GM21381 (cell line): ENCODE data around the gene ATXN2.
A peak's percentile ranks its signal among the peaks of the same experiment; 100 is the strongest.
"Not testable (repeated sequence)": the region's sequence is repeated elsewhere in the genome, so short reads cannot be mapped to it uniquely, and the experiment has no call there.

Experiments used
- ATAC-seq: cut with Tn5 transposase; IDR thresholded peaks from one replicate; pipeline ENCODE4 v1.9.1; 2021; ENCODE audit warnings: mild to moderate bottlenecking, moderate library complexity; ENCODE audit not compliant: unreplicated experiment

The ATXN2 gene

GRCh38 chr12:111602348-111602747 lies 3.2 kb upstream of the ATXN2 start:
- no peak for ATAC-seq

DNA sequence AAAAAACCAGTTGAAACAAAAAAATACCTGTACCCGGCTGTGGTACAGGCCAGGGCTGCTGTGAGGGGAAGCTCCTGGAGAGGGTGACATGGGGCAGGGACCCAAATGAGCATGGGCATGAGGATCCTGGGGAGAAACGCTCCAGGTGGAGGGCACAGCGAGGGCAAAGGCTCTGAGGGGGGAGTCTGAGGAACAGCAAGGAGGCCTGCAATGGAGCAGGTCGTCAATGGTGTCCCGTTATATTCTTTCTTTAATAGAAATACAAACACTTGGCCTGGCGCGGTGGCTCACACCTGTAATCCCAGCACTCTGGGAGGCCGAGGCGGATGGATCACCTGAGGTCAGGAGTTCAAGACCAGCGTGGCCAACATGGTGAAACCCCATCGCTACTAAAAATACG lies 1.9 kb upstream of the ATXN2 start:
- ATAC-seq = not testable (repeated sequence)

DNA sequence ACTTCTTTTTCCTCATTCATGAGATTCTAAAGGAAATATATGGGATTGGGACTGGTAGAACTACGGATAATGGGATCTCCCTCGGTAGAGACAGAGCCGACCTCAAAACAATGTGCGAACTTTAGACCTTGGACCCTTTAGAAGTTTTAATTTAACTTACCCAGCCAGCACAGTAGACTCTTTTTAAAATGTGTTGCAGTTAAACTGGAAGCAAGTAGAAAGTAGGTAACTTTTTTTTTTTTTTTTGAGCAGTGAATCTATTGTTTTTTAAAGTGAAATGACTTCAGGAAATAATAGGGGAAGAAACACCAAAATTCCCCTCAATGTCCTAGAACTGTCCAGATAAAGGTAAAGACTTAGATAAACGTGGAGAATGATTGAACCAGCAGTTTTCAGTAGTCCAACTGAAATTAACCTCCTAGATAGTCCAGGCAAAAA lies 1.1 kb upstream of the ATXN2 start:
- ATAC-seq = no peak

GRCh38 chr12:111599453-111600204 lies 514 bp upstream of the ATXN2 start:
- peak; percentile 69 for ATAC-seq

GRCh38 chr12:111597831-111598636 lies 1.1 kb downstream of the ATXN2 start:
- ATAC-seq = peak; percentile 11

- ATAC-seq = peak; percentile 3
Observed at GRCh38 chr12:111596985-111597830, 1.9 kb downstream of the ATXN2 start.

- not testable (repeated sequence) for ATAC-seq
Observed at GRCh38 chr12:111595341-111595835, 3.7 kb downstream of the ATXN2 start.

- not testable (repeated sequence) for ATAC-seq
Observed at GRCh38 chr12:111591399-111592010, 7.6 kb downstream of the ATXN2 start.

DNA sequence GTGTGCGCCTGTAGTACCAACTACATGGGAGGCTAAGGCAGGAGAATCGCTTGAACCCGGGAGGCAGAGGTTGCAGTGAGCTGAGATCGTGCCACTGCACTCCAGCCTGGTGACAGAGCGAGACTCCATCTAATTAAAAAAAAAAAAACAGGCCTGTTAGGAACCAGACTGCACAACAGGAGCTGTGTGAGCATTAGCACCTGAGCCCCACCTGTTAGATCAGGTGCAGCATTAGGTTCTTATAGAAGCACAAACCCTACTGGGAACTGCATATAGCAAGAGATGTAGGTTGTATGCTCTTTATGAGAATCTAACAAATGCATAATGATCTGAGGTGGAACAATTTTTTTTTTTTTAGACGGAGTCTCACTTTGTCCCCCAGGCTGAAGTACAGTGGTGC lies 8.6 kb downstream of the ATXN2 start:
- ATAC-seq = no peak

DNA sequence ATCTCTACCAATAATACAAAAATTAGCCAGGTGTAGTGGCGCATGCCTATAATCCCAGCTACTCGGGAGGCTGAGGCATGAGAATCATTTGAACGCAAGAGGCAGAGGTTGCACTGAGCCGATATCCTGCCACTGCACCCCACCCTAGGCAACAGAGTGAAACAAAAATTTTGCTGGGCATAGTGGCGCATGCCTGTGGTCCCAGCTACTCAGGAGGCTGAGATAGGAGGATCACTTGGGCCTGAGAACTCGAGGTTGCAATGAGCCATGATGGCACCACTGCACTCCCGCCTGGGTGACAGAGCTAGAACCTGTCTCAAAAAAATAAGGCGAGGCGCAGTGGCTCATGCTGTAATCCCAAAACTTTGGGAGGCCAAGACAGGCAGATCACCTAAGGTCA lies 9.5 kb downstream of the ATXN2 start:
- ATAC-seq = no peak

- no peak for ATAC-seq
Observed at GRCh38 chr12:111588010-111588409, 11.1 kb downstream of the ATXN2 start.

- no peak for ATAC-seq
Observed at GRCh38 chr12:111586986-111587385, 12.1 kb downstream of the ATXN2 start.

- ATAC-seq = no peak
Observed at GRCh38 chr12:111585690-111586089, 13.4 kb downstream of the ATXN2 start.

GRCh38 chr12:111584959-111585358 lies 14.2 kb downstream of the ATXN2 start:
- ATAC-seq = no peak

- not testable (repeated sequence) for ATAC-seq
Observed at GRCh38 chr12:111583506-111583905, 15.6 kb downstream of the ATXN2 start.

DNA sequence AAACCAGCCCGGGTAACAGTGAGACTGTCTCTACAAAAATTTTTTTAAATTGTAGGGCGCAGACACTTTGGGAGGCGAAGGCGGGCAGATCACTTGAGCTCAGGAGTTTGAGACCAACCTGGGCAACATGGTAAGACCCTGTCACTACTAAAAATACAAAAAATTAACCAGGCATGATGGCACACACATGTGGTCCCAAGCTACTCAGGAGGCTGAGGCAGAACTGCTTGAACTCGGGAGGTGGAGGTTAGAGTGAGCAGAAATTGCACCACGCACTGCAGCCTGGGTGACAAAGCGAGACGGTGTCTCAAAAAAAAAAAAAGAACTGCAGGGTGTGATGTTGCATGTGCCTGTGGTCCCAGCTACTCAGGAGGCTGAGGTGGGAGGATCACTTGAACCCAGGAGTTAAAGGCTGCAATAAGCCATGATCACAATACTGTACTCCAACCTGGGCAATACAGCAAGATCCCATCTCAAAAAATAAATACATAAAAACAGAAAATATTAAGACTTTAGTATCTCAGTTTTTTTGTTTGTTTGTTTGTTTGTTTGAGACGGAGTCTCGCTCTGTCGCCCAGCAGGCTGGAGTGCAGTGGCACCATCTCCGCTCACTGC lies 16.9 kb downstream of the ATXN2 start:
- ATAC-seq = no peak

DNA sequence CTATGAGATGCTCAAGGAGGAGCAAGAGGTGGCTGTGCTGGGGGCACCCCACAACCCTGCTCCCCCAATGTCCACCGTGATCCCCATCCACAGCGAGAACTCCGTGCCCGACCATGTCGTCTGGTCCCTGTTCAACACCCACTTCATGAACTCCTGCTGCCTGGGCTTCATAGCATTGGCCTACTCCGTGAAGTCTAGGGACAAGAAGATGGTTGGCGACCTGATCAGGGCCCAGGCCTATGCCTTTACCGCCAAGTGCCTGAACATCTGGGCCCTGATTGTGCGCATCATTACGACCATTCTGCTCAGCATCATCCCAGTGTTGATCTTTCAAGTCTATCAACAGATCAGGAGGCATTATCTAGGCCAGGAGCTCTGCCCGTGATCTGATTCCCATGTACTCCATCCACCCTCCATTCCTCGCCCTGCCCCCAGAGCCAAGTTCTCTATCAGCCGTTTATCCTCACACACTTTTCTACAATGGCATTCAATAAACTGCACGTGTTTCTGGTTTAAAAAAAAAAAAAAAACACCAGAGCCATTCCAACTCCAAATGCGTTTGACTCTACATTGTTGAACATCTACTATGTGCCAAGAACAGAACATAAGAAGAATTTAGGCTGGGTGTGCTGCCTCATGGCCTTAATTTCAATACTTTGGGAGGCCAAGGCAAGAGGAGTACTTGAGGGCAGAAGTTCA lies 17.5 kb downstream of the ATXN2 start:
- ATAC-seq = no peak

- no peak for ATAC-seq
Observed at GRCh38 chr12:111580737-111581136, 18.4 kb downstream of the ATXN2 start.

DNA sequence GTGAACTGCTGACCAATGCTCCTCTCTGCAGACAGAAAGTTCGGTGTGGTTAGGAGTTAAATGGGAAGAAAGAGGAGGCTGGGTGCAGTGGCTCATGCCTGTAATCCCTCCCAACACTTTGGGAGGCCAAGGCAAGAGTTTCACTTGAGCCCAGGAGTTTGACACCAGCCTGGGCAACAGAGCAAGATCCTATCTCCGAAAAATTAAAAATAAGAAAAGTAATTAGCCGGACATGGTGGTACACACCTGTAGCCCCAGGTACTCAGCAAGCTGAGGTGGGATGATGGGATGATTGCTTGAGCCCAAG lies 19.0 kb downstream of the ATXN2 start:
- no peak for ATAC-seq

DNA sequence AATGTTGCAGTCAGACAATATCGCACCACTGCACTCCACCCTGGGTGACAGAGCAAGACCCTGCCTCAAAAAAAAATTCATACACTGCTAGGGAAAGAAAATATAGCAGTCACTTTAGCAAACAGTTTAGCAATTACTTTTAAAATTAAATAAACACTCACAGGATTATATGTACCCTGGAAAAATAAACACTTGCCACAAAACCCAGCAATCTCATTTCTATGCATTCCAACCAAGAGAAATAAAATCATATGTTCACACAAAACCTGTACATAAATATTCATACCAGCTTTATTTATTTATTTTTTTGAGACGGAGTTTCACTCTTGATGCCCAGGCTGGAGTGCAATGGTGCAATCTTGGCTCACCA lies 20.2 kb downstream of the ATXN2 start:
- no peak for ATAC-seq
